ENCODE data around the gene SERPINH1.

The SERPINH1 gene

DNA sequence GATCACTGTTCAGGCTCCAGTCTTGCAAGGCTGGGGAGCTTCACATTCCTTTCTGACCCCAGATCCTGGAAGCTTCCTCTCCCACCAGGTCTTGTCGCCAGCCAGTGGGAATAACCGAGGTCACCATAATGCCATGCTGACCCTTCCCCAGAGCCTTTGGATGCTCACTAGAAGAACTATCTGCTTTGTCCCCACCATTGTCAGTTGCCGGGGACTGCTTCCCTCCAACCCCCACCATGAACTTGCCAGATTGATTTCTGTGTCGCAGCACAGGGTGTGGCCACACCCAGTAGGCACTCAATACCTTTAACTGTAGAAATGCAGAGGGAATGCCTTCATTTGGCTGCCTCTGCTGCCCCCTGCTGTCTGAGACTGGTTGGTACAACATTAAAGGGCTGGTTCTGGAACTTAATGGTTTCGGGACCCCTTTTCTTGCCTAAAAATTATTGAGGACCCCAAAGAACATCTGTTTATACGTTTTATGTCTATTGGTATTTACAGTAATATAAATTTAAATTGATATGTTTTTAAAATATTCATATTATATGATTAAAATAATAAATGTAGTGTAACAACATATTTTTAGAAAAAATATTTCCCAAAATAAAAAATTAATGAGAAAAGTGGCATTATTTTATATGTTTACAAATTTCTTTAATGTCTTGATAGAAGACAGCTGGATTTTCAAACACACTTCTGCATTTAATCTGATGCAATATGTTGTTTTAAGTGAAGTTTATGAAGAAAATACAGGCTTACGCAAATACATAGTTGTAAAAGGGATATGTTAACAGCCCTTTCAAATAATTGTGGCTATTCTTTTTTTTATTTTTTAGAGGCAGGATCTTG lies 29.6 kb upstream of the SERPINH1 start:
- Histone ChIP-seq H3K4me3 (ENCODE audit: insufficient read depth, low read depth, low read length) (no peak overlapping the region), H3K4me1 (ENCODE audit: control insufficient read depth, insufficient read depth, low read length) (no peaks in the 10 kb centered on the region), H3K9me3 (ENCODE audit: control insufficient read depth, low read length) (no peaks in the 10 kb centered on the region), H3K27me3 (ENCODE audit: control insufficient read depth, insufficient read depth, low read length, poor library complexity, severe bottlenecking) (no peaks in the 10 kb centered on the region), H3K36me3 (ENCODE audit: control insufficient read depth, insufficient read depth, low read length) (no peaks in the 10 kb centered on the region), H3K27ac (ENCODE audit: insufficient read depth, low read depth, low read length, poor library complexity, severe bottlenecking) (no peak overlapping the region)
- 54 to 57% methylated on average over 6 of the region's 7 CpGs for WGBS, 2 experiments

DNA sequence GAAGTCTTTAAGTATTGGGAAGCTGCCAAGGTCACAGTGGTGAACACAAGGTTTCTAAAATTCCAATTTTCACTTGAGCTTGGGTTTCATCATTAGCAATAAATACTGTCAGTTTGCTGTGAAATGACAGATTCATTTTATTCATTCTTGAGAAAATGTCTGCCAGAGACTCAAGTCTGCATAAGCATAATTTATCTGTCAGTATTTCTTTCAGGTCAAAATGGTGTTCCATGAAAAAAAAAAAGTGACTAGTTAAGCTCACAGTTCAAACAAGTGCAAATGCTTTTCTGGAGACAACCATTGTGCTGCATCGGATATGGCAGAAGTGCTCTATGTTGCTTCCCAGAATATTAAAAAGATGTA lies 28.2 kb upstream of the SERPINH1 start:
- Histone ChIP-seq H3K27ac (ENCODE audit: insufficient read depth, low read depth, low read length, poor library complexity, severe bottlenecking) (no peak overlapping the region), H3K4me1 (ENCODE audit: control insufficient read depth, insufficient read depth, low read length) (no peaks in the 10 kb centered on the region), H3K27me3 (ENCODE audit: control insufficient read depth, insufficient read depth, low read length, poor library complexity, severe bottlenecking) (no peaks in the 10 kb centered on the region), H3K36me3 (ENCODE audit: control insufficient read depth, insufficient read depth, low read length) (no peaks in the 10 kb centered on the region), H3K4me3 (ENCODE audit: insufficient read depth, low read depth, low read length) (no peak overlapping the region), H3K9me3 (ENCODE audit: control insufficient read depth, low read length) (no peaks in the 10 kb centered on the region)
- 86 to 95% methylated on average over 1 of the region's 1 CpG for WGBS, 2 experiments

DNA sequence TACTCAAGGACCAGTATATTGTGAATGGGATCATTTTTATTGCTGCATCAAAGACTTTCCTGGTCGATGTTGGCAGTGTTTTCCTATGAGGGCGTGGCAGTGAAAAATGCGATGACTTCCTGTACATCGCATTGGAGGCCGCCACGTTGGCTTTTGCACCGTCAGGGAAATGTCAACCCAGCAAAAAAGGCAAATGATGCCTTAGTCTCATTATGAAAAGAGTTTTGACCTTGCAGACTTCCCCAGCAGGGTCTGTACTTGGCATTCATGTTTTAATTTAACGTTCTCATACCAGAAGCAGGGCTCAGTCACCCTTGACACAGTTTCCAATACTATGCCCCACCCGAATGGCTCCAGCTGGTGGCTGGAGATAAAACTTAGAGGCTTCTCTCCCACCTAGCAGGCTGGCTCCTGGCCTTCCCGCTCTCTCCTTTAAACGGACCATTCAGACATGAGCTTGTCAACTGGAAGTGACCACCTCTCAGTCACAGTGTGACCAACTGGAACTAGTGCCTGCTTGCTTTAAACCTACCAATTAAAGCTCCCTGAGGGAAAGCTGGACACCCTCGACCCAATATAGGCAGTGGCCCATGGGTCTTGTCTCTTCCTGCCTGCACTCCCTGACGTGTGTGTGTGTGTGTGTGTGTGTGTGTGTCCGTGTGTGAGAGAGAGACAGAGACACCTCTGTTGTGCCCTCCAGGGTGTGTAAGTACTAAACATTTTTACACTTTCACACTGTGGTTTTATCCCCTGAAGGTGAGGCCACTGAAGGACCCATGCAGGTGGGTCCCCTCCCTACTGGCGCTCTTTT lies 27.6 kb upstream of the SERPINH1 start:
- H3K36me3 ChIP-seq (ENCODE audit: control insufficient read depth, insufficient read depth, low read length): no peaks in the 10 kb centered on the region
- WGBS, 2 experiments: 83 to 89% methylated on average over 15 of the region's 15 CpGs
- H3K27me3 ChIP-seq (ENCODE audit: control insufficient read depth, insufficient read depth, low read length, poor library complexity, severe bottlenecking): no peaks in the 10 kb centered on the region
- H3K4me1 ChIP-seq (ENCODE audit: control insufficient read depth, insufficient read depth, low read length): no peaks in the 10 kb centered on the region
- H3K4me3 ChIP-seq (ENCODE audit: insufficient read depth, low read depth, low read length): no peak overlapping the region
- H3K27ac ChIP-seq (ENCODE audit: insufficient read depth, low read depth, low read length, poor library complexity, severe bottlenecking): no peak overlapping the region
- H3K9me3 ChIP-seq (ENCODE audit: control insufficient read depth, low read length): no peaks in the 10 kb centered on the region

DNA sequence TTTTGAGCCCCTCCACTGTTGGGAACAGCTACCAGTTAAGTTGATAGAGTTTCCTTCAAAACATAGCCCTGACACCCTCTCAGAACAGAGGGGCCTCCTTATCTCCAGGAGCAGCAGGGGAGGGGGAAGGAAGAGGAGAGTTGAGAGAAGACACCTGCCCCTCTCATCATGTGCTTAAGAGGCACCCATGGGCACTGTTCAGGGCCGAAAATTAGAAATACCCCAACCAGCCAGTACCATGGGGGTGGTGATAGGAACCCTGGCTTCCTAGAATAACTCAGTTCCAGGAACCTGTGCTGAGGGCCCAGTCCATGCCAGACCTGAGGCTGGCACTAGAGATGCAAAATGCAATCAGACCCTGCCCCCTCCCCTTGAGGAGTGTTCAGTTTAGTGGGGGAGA lies 27.0 kb upstream of the SERPINH1 start:
- no peak overlapping the region for H3K4me3 ChIP-seq (ENCODE audit: insufficient read depth, low read depth, low read length)
- no peaks in the 10 kb centered on the region for H3K27me3 ChIP-seq (ENCODE audit: control insufficient read depth, insufficient read depth, low read length, poor library complexity, severe bottlenecking)
- no peaks in the 10 kb centered on the region for H3K9me3 ChIP-seq (ENCODE audit: control insufficient read depth, low read length)
- H3K27ac ChIP-seq (ENCODE audit: insufficient read depth, low read depth, low read length, poor library complexity, severe bottlenecking): no peak overlapping the region
- no peaks in the 10 kb centered on the region for H3K36me3 ChIP-seq (ENCODE audit: control insufficient read depth, insufficient read depth, low read length)
- no peaks in the 10 kb centered on the region for H3K4me1 ChIP-seq (ENCODE audit: control insufficient read depth, insufficient read depth, low read length)
- 89 to 92% methylated on average over 1 of the region's 1 CpG for WGBS, 2 experiments

DNA sequence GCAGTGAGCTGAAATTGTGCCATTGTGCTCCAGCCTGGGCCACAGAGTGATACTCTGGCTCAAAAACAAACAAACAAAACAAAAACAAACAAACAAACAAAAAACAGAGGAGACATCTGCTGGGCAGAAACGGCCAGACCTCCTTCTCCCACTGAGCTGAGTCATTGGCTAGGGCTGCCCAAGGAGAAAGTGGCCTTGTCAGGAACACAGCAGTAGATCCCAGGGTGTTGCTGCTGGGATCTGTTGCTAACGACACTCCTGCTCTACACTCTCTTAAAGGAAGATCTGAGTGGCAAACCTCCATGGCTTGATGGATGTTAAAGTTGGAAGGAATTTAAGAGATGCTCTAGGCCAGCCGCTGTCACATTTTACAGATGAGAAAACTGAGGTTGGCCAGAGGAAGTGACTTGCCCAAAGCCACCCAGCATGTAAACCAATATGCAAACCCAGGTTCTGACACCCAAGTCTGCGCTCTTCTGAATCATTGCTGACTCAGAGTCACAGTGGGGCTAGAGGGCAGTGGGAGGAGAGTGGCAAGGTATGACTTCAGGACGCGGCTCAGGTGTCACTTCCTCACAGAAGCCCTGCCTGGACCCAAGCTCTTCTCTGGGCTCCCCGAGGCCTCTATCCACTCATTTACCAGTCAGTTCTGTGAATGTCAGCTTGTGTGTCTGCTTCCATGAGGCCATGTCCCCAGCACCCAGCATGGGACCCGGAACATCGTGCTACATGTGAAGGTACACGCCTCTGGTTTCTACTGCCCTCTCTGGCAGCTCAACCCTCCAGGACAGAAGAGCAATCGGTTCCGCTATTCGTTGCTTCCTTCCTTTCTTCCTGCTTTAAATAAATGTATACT lies 25.0 kb upstream of the SERPINH1 start:
- Histone ChIP-seq H3K27ac (ENCODE audit: insufficient read depth, low read depth, low read length, poor library complexity, severe bottlenecking) (no peak overlapping the region), H3K27me3 (ENCODE audit: control insufficient read depth, insufficient read depth, low read length, poor library complexity, severe bottlenecking) (no peaks in the 10 kb centered on the region), H3K9me3 (ENCODE audit: control insufficient read depth, low read length) (no peaks in the 10 kb centered on the region), H3K36me3 (ENCODE audit: control insufficient read depth, insufficient read depth, low read length) (no peaks in the 10 kb centered on the region), H3K4me1 (ENCODE audit: control insufficient read depth, insufficient read depth, low read length) (no peaks in the 10 kb centered on the region), H3K4me3 (ENCODE audit: insufficient read depth, low read depth, low read length) (no peak overlapping the region)
- 83% methylated on average over 13 of the region's 13 CpGs for WGBS, 2 experiments

DNA sequence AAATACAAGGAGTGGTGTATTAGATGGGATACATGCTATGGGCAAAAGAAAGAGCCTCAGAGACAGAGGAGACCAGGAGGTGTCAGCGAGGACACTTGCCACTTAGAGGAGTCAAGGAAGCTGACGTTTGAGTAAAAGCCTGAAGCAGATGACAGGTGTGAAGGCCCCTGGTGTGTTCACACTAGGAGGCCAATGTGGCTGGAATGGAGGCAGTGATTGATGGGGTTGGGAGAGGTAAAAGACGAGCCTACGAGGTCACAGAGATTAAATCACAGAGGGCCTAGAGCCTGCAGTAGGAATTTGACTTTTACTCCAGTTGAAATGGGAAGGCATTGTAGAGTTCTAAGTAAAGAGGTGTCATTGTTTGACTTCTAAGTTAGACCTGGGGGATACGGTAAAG lies 24.3 kb upstream of the SERPINH1 start:
- Histone ChIP-seq H3K9me3 (ENCODE audit: control insufficient read depth, low read length) (no peaks in the 10 kb centered on the region), H3K27ac (ENCODE audit: insufficient read depth, low read depth, low read length, poor library complexity, severe bottlenecking) (no peak overlapping the region), H3K4me1 (ENCODE audit: control insufficient read depth, insufficient read depth, low read length) (no peaks in the 10 kb centered on the region), H3K27me3 (ENCODE audit: control insufficient read depth, insufficient read depth, low read length, poor library complexity, severe bottlenecking) (no peaks in the 10 kb centered on the region), H3K4me3 (ENCODE audit: insufficient read depth, low read depth, low read length) (no peak overlapping the region), H3K36me3 (ENCODE audit: control insufficient read depth, insufficient read depth, low read length) (no peaks in the 10 kb centered on the region)
- WGBS, 2 experiments: 58 to 69% methylated on average over 5 of the region's 5 CpGs

DNA sequence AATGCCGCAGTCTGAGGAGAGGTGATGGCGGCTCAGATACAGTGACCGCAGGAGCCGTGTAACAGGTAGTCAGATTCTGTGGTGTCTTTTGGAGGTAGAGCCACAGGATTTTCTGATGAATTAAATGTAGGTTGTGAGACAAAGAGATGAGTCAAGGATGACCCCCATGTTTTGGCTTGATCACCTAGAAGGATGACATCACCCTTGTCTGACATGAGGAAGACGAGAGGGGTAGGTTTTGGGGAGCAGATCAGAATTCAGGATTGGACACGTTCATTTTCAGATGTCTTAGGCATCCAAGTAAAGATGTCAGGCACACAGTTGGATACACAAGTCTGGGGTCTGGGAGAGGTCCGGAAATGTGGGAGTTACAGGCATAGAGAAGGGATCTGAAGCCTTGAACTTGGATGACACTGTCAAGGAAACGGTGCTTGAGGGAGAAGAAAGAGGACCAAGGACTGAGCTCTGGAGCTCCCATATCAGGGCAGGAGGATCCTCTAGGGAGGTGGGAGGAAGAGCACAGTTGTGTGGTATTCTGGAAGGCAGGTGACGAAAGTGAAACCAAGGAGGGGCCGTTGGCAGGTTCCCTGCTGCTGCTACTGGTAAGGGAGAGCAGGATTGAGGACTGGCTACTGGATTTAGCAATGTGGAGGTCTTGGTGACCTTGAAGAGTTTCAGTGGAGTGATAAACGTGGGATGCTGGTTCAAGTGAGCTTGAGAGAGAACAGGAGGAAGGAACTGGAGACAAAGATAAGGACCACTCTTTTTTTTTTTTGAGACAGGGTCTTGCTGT lies 23.7 kb upstream of the SERPINH1 start:
- no peak overlapping the region for H3K27ac ChIP-seq (ENCODE audit: insufficient read depth, low read depth, low read length, poor library complexity, severe bottlenecking)

DNA sequence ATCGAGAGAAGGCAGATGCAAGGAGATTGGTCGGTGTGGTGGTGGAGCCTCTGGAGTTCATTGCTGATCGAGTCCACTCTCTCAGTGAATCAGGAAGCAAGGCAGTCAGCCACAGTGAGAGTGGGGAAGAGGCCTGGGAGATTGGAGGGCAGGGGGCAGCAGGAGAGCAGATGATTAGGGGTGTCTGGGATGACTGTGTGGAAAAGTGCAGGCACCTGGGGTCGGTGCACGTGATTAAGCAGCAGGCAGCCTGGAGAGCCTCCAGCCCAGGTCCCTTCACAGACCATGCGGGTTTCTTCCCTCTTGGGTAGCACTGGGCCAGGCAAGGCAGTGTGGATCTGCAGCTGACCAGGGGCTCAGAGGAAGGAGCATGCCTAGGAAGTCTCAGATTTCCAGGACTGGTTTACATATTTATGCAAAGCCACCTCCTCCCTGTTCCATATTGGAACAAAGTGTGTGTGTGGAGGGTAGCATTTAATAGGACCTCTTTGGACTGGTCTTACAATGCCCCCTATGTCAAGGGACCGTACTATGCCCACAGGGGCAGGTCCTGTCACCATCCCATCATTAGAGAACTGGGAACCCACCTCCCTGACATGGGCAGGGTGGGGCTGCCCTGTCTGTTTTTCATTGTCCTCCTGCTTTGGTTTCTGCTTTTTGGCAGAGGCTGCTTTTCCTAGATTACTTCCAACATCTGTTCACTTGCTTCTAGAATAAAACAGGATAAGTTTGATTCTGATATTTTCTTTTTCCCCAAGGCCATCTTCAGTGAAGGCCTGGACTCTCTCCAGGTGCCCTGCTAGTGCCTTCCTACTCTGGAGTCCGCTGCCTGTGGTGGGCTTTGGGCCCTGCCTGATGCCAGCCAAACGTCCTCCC lies 22.4 kb upstream of the SERPINH1 start:
- H3K27ac ChIP-seq (ENCODE audit: insufficient read depth, low read depth, low read length, poor library complexity, severe bottlenecking): no peak overlapping the region
- no peaks in the 10 kb centered on the region for H3K36me3 ChIP-seq (ENCODE audit: control insufficient read depth, insufficient read depth, low read length)
- H3K27me3 ChIP-seq (ENCODE audit: control insufficient read depth, insufficient read depth, low read length, poor library complexity, severe bottlenecking): no peaks in the 10 kb centered on the region
- H3K4me3 ChIP-seq (ENCODE audit: insufficient read depth, low read depth, low read length): no peak overlapping the region
- 87 to 89% methylated on average over 9 of the region's 9 CpGs for WGBS, 2 experiments
- no peaks in the 10 kb centered on the region for H3K4me1 ChIP-seq (ENCODE audit: control insufficient read depth, insufficient read depth, low read length)
- H3K9me3 ChIP-seq (ENCODE audit: control insufficient read depth, low read length): no peaks in the 10 kb centered on the region

More for the DNA sequence above, 23.7 kb upstream of the SERPINH1 start:
- no peak overlapping the region for H3K4me3 ChIP-seq (ENCODE audit: insufficient read depth, low read depth, low read length)
- H3K36me3 ChIP-seq (ENCODE audit: control insufficient read depth, insufficient read depth, low read length): no peaks in the 10 kb centered on the region
- H3K27me3 ChIP-seq (ENCODE audit: control insufficient read depth, insufficient read depth, low read length, poor library complexity, severe bottlenecking): no peaks in the 10 kb centered on the region
- no peaks in the 10 kb centered on the region for H3K4me1 ChIP-seq (ENCODE audit: control insufficient read depth, insufficient read depth, low read length)
- 89 to 91% methylated on average over 11 of the region's 11 CpGs for WGBS, 2 experiments
- H3K9me3 ChIP-seq (ENCODE audit: control insufficient read depth, low read length): no peaks in the 10 kb centered on the region

All from ectodermal cell (in vitro differentiated cells).